Measurements from ENCODE around the gene LDB1.

The LDB1 gene

GRCh38 chr10:102115775-102116174, 4.4 kb downstream of the LDB1 start:
- DNase-seq, result no peak
- in situ Hi-C loops (cut with HindIII; ENCODE audit: low pct_ligation_motif_present, low pct_unique_long_range_greater_than_20kb, low sequenced_read_pairs), result no loop called here

GRCh38 chr10:102114861-102115618, 5.1 kb downstream of the LDB1 start:
- DNase-seq, result peak; percentile 88
- in situ Hi-C loops (cut with HindIII; ENCODE audit: low pct_ligation_motif_present, low pct_unique_long_range_greater_than_20kb, low sequenced_read_pairs), result no loop called here

GRCh38 chr10:102113956-102114857, 6.0 kb downstream of the LDB1 start:
- in situ Hi-C loops (cut with HindIII; ENCODE audit: low pct_ligation_motif_present, low pct_unique_long_range_greater_than_20kb, low sequenced_read_pairs), result no loop called here
- DNase-seq, result peak; percentile 25

- in situ Hi-C loops (cut with HindIII; ENCODE audit: low pct_ligation_motif_present, low pct_unique_long_range_greater_than_20kb, low sequenced_read_pairs), result no loop called here
- DNase-seq, result no peak
Observed at GRCh38 chr10:102113261-102113955, 6.8 kb downstream of the LDB1 start.

GRCh38 chr10:102112210-102112817, 7.9 kb downstream of the LDB1 start:
- in situ Hi-C loops (cut with HindIII; ENCODE audit: low pct_ligation_motif_present, low pct_unique_long_range_greater_than_20kb, low sequenced_read_pairs), result no loop called here
- peak; percentile 19 for DNase-seq

GRCh38 chr10:102111276-102111675, 8.9 kb downstream of the LDB1 start:
- DNase-seq, result no peak
- in situ Hi-C loops (cut with HindIII; ENCODE audit: low pct_ligation_motif_present, low pct_unique_long_range_greater_than_20kb, low sequenced_read_pairs), result no loop called here

- in situ Hi-C loops (cut with HindIII; ENCODE audit: low pct_ligation_motif_present, low pct_unique_long_range_greater_than_20kb, low sequenced_read_pairs), result no loop called here
- DNase-seq, result no peak
Observed at GRCh38 chr10:102109166-102110116, 10.7 kb downstream of the LDB1 start.

GRCh38 chr10:102106998-102107397, 13.2 kb downstream of the LDB1 start:
- DNase-seq, result no peak
- in situ Hi-C loops (cut with HindIII; ENCODE audit: low pct_ligation_motif_present, low pct_unique_long_range_greater_than_20kb, low sequenced_read_pairs), result no loop called here

- in situ Hi-C loops (cut with HindIII; ENCODE audit: low pct_ligation_motif_present, low pct_unique_long_range_greater_than_20kb, low sequenced_read_pairs), result no loop called here
- no peak for DNase-seq
Observed at GRCh38 chr10:102102421-102102820, 17.7 kb downstream of the LDB1 start.

GRCh38 chr10:102101152-102101551, 19.0 kb downstream of the LDB1 start:
- in situ Hi-C loops (cut with HindIII; ENCODE audit: low pct_ligation_motif_present, low pct_unique_long_range_greater_than_20kb, low sequenced_read_pairs), result no loop called here
- DNase-seq, result no peak

- in situ Hi-C loops (cut with HindIII; ENCODE audit: low pct_ligation_motif_present, low pct_unique_long_range_greater_than_20kb, low sequenced_read_pairs), result no loop called here
- no peak for DNase-seq
Observed at GRCh38 chr10:102096449-102096848, 23.7 kb downstream of the LDB1 start.

GRCh38 chr10:102090772-102091171, 29.4 kb downstream of the LDB1 start:
- in situ Hi-C loops (cut with HindIII; ENCODE audit: low pct_ligation_motif_present, low pct_unique_long_range_greater_than_20kb, low sequenced_read_pairs), result no loop called here

GRCh38 chr10:102086196-102086595, 34.0 kb downstream of the LDB1 start:
- in situ Hi-C loops (cut with HindIII; ENCODE audit: low pct_ligation_motif_present, low pct_unique_long_range_greater_than_20kb, low sequenced_read_pairs), result no loop called here
- no peak for DNase-seq

More at GRCh38 chr10:102090772-102091171, 29.4 kb downstream of the LDB1 start:
- no peak for DNase-seq

- DNase-seq, result no peak
- in situ Hi-C loops (cut with HindIII; ENCODE audit: low pct_ligation_motif_present, low pct_unique_long_range_greater_than_20kb, low sequenced_read_pairs), result no loop called here
Observed at GRCh38 chr10:102085336-102085735, 34.8 kb downstream of the LDB1 start.

GRCh38 chr10:102083541-102083940, 36.6 kb downstream of the LDB1 start:
- in situ Hi-C loops (cut with HindIII; ENCODE audit: low pct_ligation_motif_present, low pct_unique_long_range_greater_than_20kb, low sequenced_read_pairs), result no loop called here
- no peak for DNase-seq

- in situ Hi-C loops (cut with HindIII; ENCODE audit: low pct_ligation_motif_present, low pct_unique_long_range_greater_than_20kb, low sequenced_read_pairs), result no loop called here
- DNase-seq, result peak; percentile 80
Observed at GRCh38 chr10:102072673-102073527, 47.3 kb downstream of the LDB1 start.

- in situ Hi-C loops (cut with HindIII; ENCODE audit: low pct_ligation_motif_present, low pct_unique_long_range_greater_than_20kb, low sequenced_read_pairs), result no loop called here
- DNase-seq, result no peak
Observed at GRCh38 chr10:102069071-102069470, 51.1 kb downstream of the LDB1 start.

Measured in ACHN (cell line).